Medulla oblongata (tissue), 1 donor: ENCODE data around the gene KPTN.

ENCODE experiments used
- DNase-seq: peaks from one replicate; pipeline ENCODE4 v3.0.0-alpha.2; 2015; ENCODE audit errors: extremely low spot score

The KPTN gene

GRCh38 chr19:47435883-47436417, 48.1 kb downstream of the KPTN start:
- no peak for DNase-seq

- no peak for DNase-seq
Observed at GRCh38 chr19:47435196-47435595, 48.8 kb downstream of the KPTN start.

- no peak for DNase-seq
Observed at GRCh38 chr19:47434088-47434487, 49.9 kb downstream of the KPTN start.

- DNase-seq, result no peak
Observed at GRCh38 chr19:47433121-47433520, 50.9 kb downstream of the KPTN start.

- DNase-seq, result no peak
Observed at GRCh38 chr19:47432499-47432898, 51.5 kb downstream of the KPTN start.

- no peak for DNase-seq
Observed at GRCh38 chr19:47432091-47432490, 51.9 kb downstream of the KPTN start.

GRCh38 chr19:47430041-47430802, 53.8 kb downstream of the KPTN start:
- no peak for DNase-seq

GRCh38 chr19:47429140-47429793, 54.8 kb downstream of the KPTN start:
- DNase-seq, result no peak

- DNase-seq, result peak; percentile 92
Observed at GRCh38 chr19:47428177-47428894, 55.7 kb downstream of the KPTN start.

- peak; percentile 58 for DNase-seq
Observed at GRCh38 chr19:47427241-47428176, 56.5 kb downstream of the KPTN start.
